Germinal center (tissue), 1 donor: ENCODE measurements around the gene CLDN25.
"Not testable (repeated sequence)": the region's sequence is repeated elsewhere in the genome, so short reads cannot be mapped to it uniquely, and the experiment has no call there.

Experiments used
- DNase-seq: peaks from one replicate; pipeline ENCODE4 v3.0.0; 2012; ENCODE audit warnings: mixed read lengths, low spot score

The CLDN25 gene

DNA sequence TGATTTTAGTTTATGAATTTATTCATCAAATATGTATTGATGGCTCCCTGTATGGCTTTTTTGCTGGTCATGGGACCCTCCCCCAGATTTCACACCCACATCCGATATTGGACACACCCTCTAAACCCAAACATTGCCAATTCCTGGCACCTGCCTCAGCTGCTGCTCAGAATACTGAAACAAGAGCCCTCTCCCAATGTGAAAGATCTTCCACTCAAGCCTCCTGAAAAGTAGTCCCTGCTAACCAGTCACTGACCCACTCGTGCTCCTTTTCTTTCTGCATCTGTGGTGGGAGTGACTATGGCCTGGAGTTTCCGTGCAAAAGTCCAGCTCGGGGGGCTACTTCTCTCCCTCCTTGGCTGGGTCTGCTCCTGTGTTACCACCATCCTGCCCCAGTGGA lies at the start of gene CLDN25:
CLDN25 (plus strand) TSS at position 301 of the 400 bp plus-strand sequence; CDS start at position 301, 0 bp downstream.
- DNase-seq: no peak

DNA sequence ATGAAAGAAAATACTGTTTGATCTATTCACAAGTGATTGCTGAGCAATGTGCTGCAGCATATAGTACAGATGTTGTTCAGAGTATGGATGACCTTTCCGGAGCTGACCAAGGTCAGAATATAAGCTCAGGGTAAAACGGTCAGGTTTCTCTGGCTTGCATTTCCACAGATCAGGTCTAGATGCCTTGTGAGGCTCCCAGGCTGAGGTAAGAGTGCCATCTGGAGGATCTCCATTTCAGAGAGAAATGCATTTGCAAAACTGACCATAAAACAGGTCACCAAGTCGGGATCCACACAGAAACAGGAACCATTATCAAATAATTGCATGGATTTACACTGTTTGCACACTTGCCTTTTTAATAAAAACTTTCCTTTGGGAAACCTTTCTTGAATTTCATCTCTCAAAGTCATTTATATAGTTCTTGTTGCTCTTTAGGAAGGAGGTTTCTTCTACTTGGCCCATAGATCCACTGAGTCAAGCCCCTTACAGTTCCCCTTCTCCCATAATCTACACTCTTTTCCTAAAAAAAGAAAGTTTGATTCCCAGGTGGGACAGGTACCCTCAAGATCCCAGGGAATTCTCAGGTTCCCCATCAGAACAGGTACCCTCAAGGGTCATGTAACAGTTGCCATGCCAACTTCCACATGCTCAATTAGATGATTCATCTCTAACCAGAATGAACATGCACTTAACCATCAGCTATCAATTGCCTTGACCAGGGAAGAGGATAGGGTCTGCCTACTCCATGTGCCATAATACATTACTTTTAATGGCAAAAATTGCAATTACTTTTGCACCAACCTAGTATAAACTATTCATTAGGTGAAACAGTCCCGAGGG lies 48.5 kb upstream of the CLDN25 start:
- no peak for DNase-seq

DNA sequence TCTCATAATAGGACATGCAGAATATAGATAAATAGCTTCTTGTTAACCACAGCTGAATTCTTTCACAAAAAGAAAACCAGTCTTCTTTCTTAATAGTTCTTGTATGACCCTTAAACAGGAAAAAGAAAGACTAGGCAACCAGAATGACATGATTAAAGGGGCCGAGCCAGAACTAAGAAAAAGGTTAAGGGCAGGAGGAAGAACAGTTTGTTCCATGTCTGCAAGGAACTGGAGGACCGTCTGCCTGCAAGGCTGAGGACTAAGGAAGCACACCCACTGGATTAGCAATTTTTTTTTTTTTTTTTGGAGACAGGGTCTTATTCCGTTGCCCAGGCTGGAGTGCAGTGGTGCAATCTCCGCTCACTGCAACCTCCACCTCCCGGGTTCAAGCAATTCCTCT lies 47.5 kb upstream of the CLDN25 start:
- no peak for DNase-seq

DNA sequence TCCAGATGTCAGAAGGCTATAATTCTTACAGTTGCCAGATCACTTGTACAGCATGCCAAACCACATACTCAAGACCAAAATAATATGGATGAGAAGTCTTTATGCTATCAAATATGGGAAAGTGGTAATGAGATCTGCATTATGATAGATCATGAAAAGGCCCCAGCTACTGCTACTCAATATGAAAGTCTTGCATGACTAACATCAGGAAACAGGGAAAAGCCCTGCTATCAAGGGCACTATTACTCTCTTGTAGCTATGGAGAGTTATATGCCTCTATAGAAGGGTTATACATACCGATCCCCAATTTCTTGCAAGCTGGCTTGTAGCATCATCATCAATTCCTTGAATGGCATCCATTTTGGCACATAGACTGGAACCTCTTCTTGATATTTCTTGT lies 43.3 kb upstream of the CLDN25 start:
- no peak for DNase-seq

DNA sequence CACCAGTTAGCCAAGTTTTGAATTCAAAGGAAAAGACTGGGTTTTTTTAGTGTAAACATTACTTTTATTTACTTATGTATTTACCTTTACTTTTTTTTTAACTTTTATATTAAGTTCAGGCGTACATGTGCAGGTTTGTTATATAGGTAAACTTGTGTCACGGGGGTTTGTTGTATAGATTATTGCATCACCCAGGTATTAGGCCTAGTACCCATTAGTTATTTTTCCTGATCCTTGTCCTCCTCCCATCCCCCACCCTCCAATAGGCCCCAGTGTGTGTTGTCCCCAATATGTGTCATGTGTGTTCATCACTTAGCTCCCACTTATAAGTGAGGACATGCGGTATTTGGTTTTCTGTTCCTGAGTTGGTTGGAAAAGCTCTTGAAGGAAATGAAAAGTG lies 26.7 kb upstream of the CLDN25 start:
- DNase-seq: no peak

DNA sequence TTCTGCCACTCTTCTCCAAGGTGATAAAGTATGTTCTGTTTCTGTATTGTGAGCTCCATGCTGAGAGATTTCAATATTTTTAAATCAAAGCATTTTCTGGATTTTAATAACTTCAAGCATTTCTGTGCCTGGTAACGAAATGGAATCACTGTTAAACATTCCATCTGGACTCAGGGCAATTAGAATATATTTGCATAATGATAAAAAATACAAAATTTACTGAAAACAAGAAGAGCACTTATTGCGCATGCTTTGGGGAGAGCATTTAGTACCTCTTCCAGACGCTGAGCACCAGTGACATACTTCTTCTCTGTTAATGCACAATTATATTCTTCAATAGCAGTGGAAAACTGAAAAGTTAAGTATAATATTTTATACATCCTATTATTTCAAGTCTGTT lies 19.4 kb upstream of the CLDN25 start:
- no peak for DNase-seq

DNA sequence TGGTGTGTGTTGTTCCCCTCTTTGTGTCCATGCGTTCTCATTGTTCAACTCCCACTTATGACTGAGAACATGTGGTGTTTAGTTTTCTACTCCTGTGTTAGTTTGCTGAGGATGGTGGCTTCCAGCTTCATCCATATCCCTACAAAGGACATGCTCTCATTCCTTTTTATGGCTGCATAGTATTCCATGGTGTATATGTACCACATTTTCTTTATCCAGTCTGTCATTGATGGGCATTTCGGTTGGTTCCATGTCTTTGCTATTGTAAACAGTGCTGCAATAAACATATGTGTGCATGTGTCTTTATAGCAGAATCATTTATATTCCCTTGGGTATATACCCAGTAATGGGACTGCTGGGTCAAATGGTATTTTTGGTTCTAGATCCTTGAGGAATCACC lies 16.6 kb upstream of the CLDN25 start:
- not testable (repeated sequence) for DNase-seq

DNA sequence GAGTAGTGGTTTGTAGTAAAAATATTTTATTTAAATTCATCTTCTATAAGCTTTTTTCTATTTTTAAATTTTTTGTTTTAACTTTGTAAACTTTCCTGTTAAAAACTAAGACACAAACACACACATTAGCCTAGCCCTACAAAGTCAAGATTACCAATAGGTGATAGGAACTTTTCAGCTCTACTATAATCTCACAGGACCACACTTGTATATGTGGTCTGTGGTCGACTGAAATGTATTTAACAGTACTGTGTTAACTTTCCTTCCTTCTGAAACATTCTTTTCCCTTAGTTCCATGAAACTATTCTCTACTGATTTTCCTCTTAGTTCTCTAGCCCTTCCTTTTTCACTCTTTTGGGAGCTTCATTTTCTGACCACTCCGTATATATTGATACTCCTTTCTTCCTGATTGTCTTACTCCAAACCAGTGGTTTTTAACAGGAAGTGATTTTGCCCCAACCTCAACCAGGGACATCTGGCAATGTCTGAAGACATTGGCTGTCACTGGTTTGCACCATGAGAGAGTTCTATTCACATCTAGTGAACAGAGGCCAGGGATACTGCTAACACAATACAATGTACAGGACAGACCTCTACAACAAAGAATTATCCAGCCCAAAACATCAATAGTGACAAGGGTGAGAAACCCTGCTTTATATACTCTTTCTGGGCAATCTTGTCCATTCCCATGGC lies 14.9 kb upstream of the CLDN25 start:
- no peak for DNase-seq

DNA sequence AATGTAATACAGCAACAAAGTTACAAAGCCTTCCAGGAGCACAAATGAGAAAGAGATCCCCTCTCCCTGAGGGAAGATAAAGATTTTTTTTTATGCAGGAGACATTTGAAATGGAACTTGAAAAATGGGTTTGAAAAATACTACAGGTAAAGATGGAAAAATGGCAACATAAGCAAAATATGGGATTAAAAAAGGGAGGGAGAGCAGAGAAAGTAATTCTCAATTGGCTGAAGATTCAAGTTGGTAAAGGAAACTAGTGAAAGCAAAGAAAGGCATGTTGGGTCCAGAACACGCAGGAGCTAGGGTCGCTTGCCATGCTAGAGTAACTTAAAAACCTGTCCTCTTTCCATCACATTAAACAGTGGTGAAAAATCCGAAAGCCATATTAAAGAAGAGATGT lies 7.6 kb upstream of the CLDN25 start:
- DNase-seq: no peak

DNA sequence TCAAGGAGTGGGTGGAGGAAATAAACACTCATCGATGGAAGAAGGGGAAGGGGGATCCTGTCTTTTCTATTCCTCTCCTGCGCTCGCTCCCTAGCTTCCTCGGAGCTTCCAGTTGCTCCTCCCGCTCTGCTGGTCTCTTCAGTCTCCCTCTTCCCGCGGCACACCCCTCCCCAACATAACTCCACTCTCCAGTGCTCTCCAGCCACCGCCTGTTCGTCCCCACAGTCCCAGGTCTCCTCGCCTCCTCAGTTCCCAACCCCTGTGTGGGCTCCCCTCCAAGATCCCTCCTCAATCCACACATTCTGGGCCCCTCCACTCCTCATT lies 6.5 kb upstream of the CLDN25 start:
- no peak for DNase-seq

DNA sequence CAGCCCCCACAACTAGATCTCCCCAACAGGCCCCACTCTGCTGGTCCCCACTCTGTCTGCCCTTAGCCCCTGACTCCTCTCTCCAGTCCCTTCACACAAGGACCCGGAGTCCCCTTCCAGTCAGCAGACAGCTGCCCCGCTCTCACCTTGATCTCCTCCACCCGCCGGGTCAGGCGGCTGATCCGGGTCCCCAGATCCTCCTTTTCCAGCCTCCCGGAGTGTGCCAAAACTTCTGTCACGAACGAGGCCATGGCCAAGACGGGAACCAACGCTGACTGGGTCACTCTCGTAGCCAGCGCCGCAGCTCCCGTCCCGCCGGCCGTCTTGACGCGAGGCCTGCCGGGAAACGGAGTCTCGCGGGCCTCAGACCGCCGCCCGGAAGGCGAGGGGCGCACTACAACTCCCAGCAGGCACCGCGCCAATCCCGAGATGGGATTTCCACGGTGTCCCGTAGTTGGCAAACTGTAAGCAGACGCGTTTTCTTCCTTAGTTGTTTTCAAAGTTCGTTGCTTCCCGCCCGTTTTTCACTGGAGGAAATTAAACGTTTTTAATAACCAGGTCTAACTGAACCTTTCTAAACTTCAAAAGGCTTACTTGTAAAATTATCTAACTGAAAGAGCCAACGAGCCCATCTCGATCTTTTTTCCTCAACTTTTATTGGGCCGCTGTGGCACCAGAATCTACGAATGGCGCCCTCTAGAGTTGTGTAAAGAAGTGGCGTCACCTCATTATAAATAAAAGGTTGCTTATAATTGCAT lies 6.0 kb upstream of the CLDN25 start, which contains the start of gene ZW10:
ZW10 (minus strand) TSS at position 277 of the 758 bp plus-strand sequence; CDS start at position 251, 26 bp downstream.
- DNase-seq: peak; percentile 87

DNA sequence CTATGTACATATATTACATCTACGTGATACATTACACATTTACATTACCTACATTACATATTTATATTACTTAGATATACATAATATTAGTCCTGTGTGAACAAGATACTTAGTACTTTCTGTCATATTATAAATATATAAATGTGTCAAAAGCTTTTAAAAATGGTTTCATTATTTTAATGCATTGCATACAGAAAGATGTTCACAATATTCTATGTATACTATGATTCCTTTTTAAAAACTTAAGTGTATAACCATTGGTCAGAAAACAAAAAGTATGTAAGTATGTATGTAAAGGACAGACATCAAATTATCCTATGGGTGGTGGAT lies 5.5 kb upstream of the CLDN25 start:
- no peak for DNase-seq

DNA sequence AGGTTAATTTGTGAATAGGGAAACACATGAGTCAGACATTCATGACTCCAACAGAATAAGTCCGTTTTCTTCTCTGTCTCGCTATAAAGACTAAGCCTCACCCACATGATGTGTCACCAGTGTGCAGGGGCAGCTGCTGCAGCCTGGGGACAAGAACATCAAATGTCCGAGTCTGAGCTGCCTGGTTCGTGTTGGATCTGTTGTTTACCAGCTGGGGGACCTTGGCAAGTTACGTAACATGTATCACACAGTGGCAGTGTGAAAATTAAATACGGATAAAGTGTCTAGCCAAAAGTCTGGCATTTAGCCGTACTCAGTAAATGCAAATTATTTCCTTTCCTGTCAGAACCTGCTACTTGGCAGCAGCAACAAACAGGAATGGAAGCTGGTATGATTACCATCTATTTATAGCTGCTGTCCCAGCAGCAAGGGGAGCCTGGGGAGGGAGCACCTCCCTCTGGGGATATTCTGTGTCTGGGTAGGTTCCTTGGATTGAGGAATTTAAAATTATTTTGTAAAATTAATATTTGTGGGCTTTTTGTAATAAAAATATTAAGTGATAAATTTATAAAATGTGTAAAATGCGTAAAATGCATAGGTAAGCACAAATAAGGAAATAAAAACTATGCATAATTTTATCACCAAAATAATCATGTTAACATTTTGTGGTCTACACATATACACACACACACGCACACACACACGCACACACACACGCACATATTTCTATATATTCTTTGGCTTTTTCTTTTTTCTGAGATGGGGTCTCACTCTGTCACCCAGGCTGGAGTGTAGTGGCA lies 1.3 kb upstream of the CLDN25 start:
- no peak for DNase-seq

DNA sequence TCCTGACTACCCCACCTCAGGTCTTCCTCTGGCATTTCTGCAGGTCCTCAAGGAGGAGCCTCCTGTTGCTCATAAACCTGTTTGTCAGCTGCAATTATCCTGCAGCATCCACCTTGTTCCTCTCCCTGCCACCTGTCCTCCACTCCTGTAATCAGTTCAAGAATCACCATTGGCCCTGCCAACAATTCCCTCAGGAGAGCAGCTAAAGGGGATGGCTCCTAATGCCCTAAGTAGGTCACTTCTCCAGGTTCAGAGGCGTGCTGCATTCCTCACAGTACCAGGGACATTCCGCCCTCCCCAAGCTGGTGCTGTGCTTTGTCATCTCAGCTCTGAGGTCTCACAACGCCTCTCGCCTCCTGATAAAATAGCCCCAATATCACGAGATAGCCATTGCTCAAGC lies 2.1 kb downstream of the CLDN25 start:
- DNase-seq: no peak

DNA sequence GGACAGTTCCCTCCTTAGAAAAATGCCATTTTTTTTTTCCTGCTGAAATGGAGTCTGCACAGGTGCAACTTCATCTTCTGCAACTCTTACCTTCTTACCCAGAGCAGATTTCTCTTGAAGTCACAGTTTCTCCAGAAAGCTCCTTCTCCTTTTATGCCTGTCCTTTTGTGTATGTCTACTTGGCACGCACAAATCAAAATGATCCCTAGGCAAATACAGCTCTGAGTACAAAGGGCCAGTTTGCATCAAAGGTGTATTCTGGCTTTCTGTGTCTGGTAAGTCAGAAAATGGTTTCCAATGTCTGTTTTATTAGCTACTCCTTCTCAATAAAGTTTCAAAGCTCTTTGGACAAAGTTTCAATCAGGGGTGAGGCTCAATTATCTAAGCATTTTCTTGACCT lies 2.5 kb downstream of the CLDN25 start:
- DNase-seq: no peak

DNA sequence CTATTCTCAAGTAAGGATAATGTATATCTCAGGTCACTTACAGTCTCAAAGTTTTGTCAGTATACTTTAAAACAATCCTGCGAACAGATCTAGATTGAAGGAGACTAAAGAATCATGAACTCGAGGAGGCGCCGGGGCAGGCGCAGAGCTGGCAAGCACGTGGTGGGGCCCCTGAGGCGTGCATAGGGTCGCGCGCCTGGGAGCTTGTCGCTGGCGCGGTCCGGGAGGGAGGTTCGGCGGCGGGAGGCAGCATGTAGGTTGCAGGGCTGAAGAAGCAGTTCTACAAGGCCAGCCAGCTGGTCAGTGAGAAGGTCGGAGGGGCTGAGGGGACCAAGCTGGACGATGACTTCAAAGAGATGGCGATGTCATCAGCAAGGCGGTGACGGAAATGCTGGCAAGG lies 9.4 kb downstream of the CLDN25 start:
- DNase-seq: not testable (repeated sequence)

DNA sequence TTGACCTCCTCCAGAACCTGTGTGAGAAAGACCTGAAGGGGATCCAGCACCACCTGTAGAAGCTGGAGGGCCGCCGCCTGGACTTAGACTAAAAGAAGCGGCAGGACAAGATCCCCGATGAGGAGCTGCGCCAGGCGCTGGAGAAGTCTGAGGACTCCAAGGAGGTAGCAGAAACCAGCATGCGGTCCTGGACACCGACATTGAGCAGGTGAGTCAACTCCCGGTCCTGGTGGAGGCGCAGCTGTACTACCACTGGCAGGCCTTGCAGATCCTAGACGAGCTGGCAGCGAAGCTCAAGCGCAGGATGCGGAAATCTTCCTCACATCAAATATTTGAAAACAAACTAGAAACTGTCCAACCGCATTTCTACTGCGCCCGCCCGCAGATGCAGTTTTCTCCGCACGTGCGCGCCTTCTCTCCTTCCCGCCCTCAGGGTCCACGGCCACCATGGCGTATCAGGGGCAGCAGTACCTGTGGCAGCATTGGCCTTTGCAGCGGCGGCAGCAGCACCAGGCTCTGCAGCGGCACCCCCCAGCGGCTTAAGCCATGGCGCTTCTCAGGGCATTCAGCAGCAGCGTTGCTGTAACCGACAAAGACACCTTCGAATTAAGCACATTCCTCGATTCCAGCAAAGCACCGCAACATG lies 10.2 kb downstream of the CLDN25 start:
- DNase-seq: no peak

DNA sequence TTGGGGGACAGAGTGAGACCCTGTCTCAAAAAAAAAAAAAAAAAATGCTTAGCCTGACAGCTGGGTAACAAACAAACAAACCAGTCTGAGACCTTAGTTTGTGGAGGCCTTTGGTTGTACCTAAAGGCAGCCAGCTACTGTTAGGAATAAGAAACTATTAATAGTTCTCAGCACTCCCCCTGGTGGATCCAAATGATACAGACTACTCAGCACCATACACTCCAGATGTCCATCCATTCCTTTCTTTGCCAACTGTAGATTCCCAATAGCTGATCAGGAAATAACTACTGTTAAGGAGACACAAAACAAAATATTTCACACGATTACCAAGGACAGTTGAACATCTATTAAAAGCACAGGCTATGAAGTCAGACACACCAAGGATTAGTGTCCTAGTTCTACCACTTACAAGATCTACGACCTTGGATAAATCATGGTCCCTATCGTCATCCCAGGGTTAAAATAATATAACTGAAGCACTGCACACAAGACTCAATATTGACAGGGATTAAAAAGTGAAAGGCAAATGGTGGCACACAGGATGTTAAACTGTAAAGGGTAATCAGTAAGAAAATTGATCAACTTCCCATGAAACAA lies 17.2 kb downstream of the CLDN25 start:
- DNase-seq: peak; percentile 31

DNA sequence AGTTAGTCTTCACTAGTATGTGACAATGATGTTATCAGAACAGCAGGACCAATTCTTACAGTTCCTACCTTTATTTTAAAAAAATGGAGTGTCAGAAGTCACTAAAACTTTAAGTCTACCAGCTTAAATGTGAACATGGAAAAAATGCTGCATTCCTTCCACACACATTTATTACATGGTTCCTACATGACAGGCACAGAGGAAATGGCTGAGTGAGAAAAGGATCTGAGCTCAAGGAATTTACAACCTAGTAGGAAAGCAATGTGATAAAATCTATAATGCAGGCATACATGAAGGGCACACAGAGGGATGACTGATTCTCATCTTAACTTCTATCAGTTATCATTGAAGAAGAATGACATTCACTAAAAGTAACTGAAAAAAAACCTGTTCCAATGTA lies 23.0 kb downstream of the CLDN25 start:
- DNase-seq: no peak

DNA sequence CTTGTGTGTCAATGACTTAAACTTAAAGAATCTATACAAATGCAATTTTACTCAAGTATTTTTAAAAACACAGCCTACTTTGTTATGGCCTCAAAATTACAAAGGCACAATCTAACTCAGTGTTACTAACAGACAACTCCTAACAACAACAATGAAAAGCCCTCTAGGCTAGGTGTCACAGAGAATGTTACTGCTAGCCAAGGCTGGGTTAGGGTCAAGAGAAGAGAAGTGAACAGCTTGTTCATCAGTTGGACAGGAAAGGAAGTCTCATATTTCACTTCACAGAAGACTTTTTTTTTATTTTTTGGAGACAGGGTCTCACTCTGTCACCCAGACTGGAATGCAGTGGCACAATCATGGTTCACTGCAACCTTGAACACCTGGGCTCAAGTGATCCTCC lies 26.0 kb downstream of the CLDN25 start:
- DNase-seq: no peak

DNA sequence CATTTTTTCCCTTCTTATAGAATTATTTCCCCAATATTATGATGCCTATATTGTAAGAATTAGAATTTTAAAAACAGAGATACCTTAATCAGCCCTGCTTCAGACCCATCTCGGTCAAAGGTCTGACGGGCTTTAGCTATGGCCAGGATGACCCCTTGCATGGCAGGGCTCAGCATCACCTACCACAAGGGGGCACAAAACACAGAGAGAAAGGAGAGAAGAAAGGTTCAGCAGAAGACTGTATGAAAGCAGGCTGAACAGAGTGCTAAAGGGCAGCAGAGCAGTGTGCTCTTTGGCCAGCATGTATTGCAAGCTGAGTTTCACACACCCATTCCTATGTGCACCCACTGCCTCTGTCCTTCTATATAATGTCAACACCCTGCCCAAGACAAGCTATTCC lies 26.8 kb downstream of the CLDN25 start:
- DNase-seq: peak; percentile 22
